HG02852 (cell line): Measurements from ENCODE around the gene APOM.

ENCODE experiments used
- ATAC-seq: cut with Tn5 transposase; IDR thresholded peaks from one replicate; pipeline ENCODE4 v1.9.1; 2021; ENCODE audit warnings: mild to moderate bottlenecking, moderate library complexity; ENCODE audit not compliant: unreplicated experiment

APOM gene

GRCh38 chr6:31657406-31658157 lies 1.9 kb downstream of the APOM start:
- no peak for ATAC-seq

GRCh38 chr6:31658158-31658688 lies 2.5 kb downstream of the APOM start:
- ATAC-seq: no peak

- no peak for ATAC-seq
These were observed 3.4 kb downstream of the APOM start for GRCh38 chr6:31658983-31659648.

- ATAC-seq: no peak
These were observed 4.1 kb downstream of the APOM start for GRCh38 chr6:31659649-31660380.

GRCh38 chr6:31660381-31661261 lies 4.9 kb downstream of the APOM start, which contains the start of gene C6orf47:
C6orf47 (minus strand) TSS chr6:31660778; CDS start chr6:31659947, 831 bp downstream.
- no peak for ATAC-seq

GRCh38 chr6:31661262-31662123 lies 5.8 kb downstream of the APOM start:
- no peak for ATAC-seq

- no peak for ATAC-seq
These were observed 6.5 kb downstream of the APOM start for GRCh38 chr6:31662124-31662723.

GRCh38 chr6:31663126-31663960 lies 7.6 kb downstream of the APOM start:
- no peak for ATAC-seq

- ATAC-seq: no peak
These were observed 8.5 kb downstream of the APOM start for GRCh38 chr6:31663961-31664789.

- ATAC-seq: no peak
These were observed 9.3 kb downstream of the APOM start, which contains the start of gene GPANK1 for GRCh38 chr6:31664790-31665500. GPANK1 (minus strand) TSS chr6:31664997; CDS start chr6:31664478, 519 bp downstream.

- peak; percentile 78 for ATAC-seq
These were observed 10.0 kb downstream of the APOM start, which contains the start of gene CSNK2B for GRCh38 chr6:31665501-31666336. CSNK2B (plus strand) TSS chr6:31666080; CDS start chr6:31666832, 752 bp downstream.

GRCh38 chr6:31666337-31666965 lies 10.8 kb downstream of the APOM start:
- no peak for ATAC-seq

GRCh38 chr6:31669676-31670075 lies 14.0 kb downstream of the APOM start, which contains the start of gene LY6G5B:
LY6G5B (plus strand) TSS chr6:31669976; CDS start chr6:31670951, 975 bp downstream.
- ATAC-seq: no peak

GRCh38 chr6:31676322-31676903 lies 20.7 kb downstream of the APOM start:
- ATAC-seq: no peak

- ATAC-seq: no peak
These were observed 21.2 kb downstream of the APOM start for GRCh38 chr6:31676904-31677303.
